HG03103 (cell line): ENCODE results near the gene SYNGR3.
"Not testable (repeated sequence)": the region's sequence is repeated elsewhere in the genome, so short reads cannot be mapped to it uniquely, and the experiment has no call there.

Experiments
- ATAC-seq: cut with Tn5 transposase; IDR thresholded peaks from one replicate; pipeline ENCODE4 v1.9.1; 2021; ENCODE audit warnings: low read depth; ENCODE audit not compliant: unreplicated experiment

Gene SYNGR3

GRCh38 chr16:2027024-2028010 lies 37.5 kb downstream of the SYNGR3 start:
- no peak for ATAC-seq

GRCh38 chr16:2028146-2028545 lies 38.4 kb downstream of the SYNGR3 start:
- no peak for ATAC-seq

DNA sequence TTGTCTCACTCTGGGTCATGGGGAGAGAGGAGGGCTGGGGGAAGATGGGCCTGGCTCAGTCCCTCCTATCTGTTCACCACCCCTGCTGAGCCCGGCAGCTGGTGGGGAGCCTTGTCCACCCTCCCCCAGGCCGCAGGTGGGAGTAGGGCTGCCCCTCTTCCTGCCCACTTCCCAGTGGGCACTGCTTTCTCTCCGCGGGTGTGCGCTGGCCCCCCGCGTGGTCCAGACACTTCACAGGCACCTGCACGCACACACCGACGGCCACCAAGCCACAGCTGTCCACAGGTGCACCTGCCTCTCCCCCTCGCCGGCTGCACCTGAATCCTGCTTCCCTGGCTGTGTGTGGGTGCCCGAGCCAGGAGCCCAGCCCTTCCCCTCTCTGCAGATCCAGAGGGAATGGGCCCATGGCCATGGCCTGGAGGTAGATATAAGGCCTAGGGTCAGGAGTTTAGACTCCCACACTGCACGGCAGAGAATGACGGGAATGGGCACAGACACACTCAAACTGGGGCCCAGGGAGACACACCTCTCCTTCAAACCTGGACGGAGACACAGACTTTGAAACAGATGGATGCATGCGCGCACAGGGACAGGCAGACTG lies 39.0 kb downstream of the SYNGR3 start:
- no peak for ATAC-seq

- ATAC-seq: no peak
Observed at GRCh38 chr16:2029350-2029749, 39.6 kb downstream of the SYNGR3 start.

- no peak for ATAC-seq
Observed at GRCh38 chr16:2030036-2030435, 40.3 kb downstream of the SYNGR3 start.

- ATAC-seq: no peak
Observed at GRCh38 chr16:2031081-2031577, 41.4 kb downstream of the SYNGR3 start.

- ATAC-seq: no peak
Observed at GRCh38 chr16:2032285-2033056, 42.7 kb downstream of the SYNGR3 start.

GRCh38 chr16:2033057-2033908 lies 43.5 kb downstream of the SYNGR3 start:
- ATAC-seq: no peak

GRCh38 chr16:2033909-2034695 lies 44.3 kb downstream of the SYNGR3 start:
- not testable (repeated sequence) for ATAC-seq

DNA sequence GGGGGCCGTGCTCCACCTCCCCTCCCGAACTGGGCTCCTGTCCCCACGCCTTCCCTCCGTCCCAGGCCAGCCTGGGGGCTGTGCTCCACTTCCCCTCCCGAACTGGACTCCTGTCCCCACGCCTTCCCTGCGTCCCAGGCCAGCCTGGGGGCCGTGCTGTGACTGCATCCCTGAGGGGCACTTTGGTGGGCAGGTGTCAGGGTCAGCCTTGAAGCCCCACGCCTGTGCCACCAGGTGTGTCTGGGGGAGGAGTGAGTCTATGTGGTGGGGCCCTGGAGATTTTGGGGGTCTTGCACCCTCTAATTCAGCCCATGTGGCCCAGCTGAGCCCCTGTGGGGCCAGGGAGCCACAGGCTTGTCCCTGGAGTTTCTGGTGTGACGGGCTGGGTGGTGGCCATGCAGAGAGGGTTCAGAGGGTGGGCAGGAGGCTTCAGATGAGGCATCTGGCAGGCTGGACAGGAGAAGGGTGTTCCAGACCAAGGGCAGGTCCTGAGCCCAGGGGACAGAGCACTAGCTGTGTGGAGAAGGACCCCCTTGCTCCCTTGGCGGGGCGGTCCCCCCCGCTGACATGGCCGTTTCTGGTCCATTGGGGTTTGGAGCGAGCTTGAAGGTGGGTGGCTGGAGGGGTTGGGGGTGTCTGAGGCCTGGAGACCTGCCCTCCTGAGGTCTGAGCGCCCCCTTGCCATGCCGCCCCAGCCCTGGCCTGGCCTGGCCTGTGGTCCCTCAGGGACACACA lies 45.1 kb downstream of the SYNGR3 start:
- ATAC-seq: no peak

DNA sequence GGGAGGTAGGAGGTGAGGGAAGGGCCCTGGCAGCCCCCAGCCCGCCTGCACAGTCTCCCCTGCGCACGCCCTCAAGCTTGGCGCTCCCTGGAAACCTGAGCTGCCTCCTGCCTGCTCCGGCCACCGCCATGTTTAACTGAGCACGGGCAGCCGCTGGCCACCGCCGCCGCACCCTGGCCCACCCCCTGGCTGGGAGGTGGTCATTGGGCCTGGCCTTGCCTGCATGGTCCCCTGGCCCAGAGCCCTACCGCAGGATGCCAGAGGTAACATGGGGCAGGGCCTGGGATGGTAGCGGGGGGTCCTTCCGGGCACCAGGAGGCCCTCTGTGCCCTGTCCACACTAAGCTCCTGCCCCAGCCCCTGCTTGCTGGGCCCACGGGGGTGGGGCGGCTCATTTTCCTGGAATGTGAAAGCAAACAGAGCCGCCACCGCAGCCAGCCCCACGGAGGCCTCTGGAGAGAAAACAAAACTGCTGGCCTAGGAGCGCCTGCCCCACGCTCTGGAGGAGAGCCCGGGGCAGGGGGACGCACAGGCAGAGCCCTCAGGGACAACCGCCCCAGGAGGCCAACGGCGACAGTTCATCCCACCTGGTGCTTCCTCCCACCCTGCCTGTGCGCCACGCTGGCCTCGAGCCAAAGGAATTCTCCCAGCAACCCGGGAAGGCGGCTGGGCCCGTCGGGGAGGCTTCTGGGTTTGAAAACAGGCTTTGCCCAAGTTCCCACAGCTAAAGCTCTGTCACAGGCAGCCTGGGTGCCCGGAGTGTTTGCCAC lies 45.8 kb downstream of the SYNGR3 start:
- ATAC-seq: no peak

- ATAC-seq: no peak
Observed at GRCh38 chr16:2036200-2036966, 46.6 kb downstream of the SYNGR3 start.

DNA sequence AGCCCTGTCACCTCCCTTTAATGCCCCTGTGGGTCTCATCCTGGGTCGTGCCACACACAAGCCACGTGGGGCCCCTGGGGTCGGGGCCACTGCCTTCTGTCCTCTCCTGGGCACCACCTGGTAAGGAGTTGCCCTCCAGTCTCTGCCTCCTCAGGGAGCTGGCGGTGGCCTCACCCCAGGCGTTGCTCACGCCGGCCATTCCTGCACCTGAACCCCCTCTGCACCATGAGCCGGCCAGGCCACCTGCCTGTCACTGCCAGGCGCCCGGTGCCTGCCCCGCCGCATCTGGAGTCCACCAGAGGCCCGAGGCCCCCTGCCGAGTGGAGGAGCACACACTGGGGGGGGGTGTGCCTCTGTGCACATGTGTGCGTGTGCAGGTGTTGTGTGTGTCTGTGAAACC lies 47.3 kb downstream of the SYNGR3 start:
- ATAC-seq: no peak

- ATAC-seq: no peak
Observed at GRCh38 chr16:2037647-2038381, 48.0 kb downstream of the SYNGR3 start.

DNA sequence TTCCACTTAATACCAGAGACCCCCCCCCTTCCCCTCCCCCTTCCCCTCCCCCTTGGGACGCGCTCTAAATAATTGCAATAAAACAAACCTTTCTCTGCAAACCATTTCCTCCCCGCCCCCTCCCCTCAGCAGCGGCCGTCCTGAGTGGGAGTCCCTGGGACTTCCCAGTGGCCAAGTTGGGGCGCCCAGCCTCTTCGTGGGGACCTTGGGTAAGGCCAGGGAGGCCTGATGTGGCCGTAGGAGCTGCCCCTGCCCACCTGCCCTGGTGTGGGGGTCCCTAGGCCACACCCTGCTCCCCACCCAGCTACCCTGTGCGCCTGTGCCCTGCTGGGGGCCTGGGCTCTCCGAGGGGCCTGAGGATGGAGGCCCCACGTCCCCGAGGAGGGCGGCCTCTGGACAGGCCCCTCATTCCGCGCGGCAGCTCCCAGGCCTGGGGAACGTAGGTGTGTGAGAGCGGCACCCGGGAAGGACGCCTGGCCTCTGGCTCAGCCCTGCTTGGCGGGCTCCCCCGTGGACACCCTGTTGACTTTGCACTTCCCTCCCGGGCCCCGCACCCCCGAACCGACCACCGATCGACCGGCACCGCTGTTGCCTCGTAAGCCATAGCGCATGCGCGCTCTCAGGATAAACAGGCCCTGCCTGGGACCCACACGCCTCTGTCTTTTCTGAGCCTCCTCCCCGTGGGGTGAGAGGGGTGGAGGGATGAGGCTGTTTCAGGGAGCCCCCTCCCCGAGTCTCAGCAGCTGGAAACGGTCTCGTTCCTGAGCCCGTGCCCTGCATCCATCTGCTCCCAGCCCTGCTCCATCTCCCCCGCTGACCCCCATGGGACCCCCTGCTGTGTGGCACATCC lies 48.8 kb downstream of the SYNGR3 start:
- no peak for ATAC-seq
